ENCODE data around the gene KCTD16. TPM values are rescaled to one million over a fixed set of nuclear protein-coding genes. Genes with fewer than 3 reads are reported as not detected.

KCTD16 gene
- total RNA-seq, 1 donor from 2014 or later: 5.6 TPM

GRCh38 chr5:144308906-144309670, 138.4 kb downstream of the KCTD16 start:
- no peaks in the 10 kb centered on the region for H3K4me1 ChIP-seq (ENCODE audit: insufficient read depth, low read length)
- TF ChIP-seq CTCF (IDR thresholded peaks at IDR 0.05; ENCODE audit: insufficient read depth, low read depth, low read length): no peak
- Mint-ChIP-seq H3K4me3 (ENCODE audit: unreplicated experiment) (no peak overlapping the region), H3K27me3 (ENCODE audit: low read depth, unreplicated experiment) (no peaks in the 10 kb centered on the region), H3K4me1 (ENCODE audit: low read depth, unreplicated experiment) (peaks cover 8% of the 10 kb centered on the region), H3K27ac (ENCODE audit: unreplicated experiment) (peak overlapping the region; percentile 64), H3K9me3 (ENCODE audit: unreplicated experiment) (peaks cover 4% of the 10 kb centered on the region), H3K36me3 (ENCODE audit: low read depth, unreplicated experiment) (peaks cover 2% of the 10 kb centered on the region)
- no peaks in the 10 kb centered on the region for H4K20me1 ChIP-seq (ENCODE audit: insufficient read depth, low read length)
- no peak for FAIRE-seq
- H3K27ac ChIP-seq (ENCODE audit: low read depth, low read length): no peak overlapping the region
- no peaks in the 10 kb centered on the region for H3K36me3 ChIP-seq (ENCODE audit: insufficient read depth, low read length)
- H3K4me3 ChIP-seq (ENCODE audit: insufficient read depth, low read depth, low read length): no peak overlapping the region
- DNase-seq (ENCODE audit: low read depth): no peak
- H3K4me2 ChIP-seq (ENCODE audit: low read length): no peak overlapping the region
- no peaks in the 10 kb centered on the region for H3K79me2 ChIP-seq (ENCODE audit: insufficient read depth, low read length)
- H3K9ac ChIP-seq (ENCODE audit: low read length): no peak overlapping the region
- H3K27me3 ChIP-seq (ENCODE audit: insufficient read depth, low read length): no peaks in the 10 kb centered on the region
- no peaks in the 10 kb centered on the region for H3K9me3 ChIP-seq (ENCODE audit: insufficient read depth, low read depth, low read length)
- H2AFZ ChIP-seq (ENCODE audit: low read depth, low read length): no peak overlapping the region

GRCh38 chr5:144310621-144311020, 139.9 kb downstream of the KCTD16 start:
- FAIRE-seq (no peak), DNase-seq (ENCODE audit: low read depth) (no peak)
- no peak overlapping the region for H3K27ac ChIP-seq (ENCODE audit: low read depth, low read length)
- no peak overlapping the region for H3K4me3 ChIP-seq (ENCODE audit: insufficient read depth, low read depth, low read length)
- H3K4me2 ChIP-seq (ENCODE audit: low read length): no peak overlapping the region
- H3K27ac Mint-ChIP-seq (ENCODE audit: unreplicated experiment): no peak overlapping the region
- no peaks in the 10 kb centered on the region for H3K79me2 ChIP-seq (ENCODE audit: insufficient read depth, low read length)
- no peak overlapping the region for H2AFZ ChIP-seq (ENCODE audit: low read depth, low read length)
- H3K9ac ChIP-seq (ENCODE audit: low read length): no peak overlapping the region
- TF ChIP-seq CTCF (IDR thresholded peaks at IDR 0.05; ENCODE audit: insufficient read depth, low read depth, low read length): no peak
- TF ChIP-seq EZH2 (IDR thresholded peaks at IDR 0.05; ENCODE audit: insufficient read depth, low read length): no peak
- H3K36me3 ChIP-seq (ENCODE audit: insufficient read depth, low read length): no peaks in the 10 kb centered on the region
- H3K27me3 ChIP-seq (ENCODE audit: insufficient read depth, low read length): no peaks in the 10 kb centered on the region
- no peaks in the 10 kb centered on the region for H3K9me3 ChIP-seq (ENCODE audit: insufficient read depth, low read depth, low read length)
- H3K27me3 Mint-ChIP-seq (ENCODE audit: low read depth, unreplicated experiment): no peaks in the 10 kb centered on the region
- H3K4me1 ChIP-seq (ENCODE audit: insufficient read depth, low read length): no peaks in the 10 kb centered on the region
- H4K20me1 ChIP-seq (ENCODE audit: insufficient read depth, low read length): no peaks in the 10 kb centered on the region
- H3K9me3 Mint-ChIP-seq (ENCODE audit: unreplicated experiment): peaks cover 4% of the 10 kb centered on the region
- H3K4me3 Mint-ChIP-seq (ENCODE audit: unreplicated experiment): no peak overlapping the region
- H3K36me3 Mint-ChIP-seq (ENCODE audit: low read depth, unreplicated experiment): peaks cover 2% of the 10 kb centered on the region
- peaks cover 8% of the 10 kb centered on the region for H3K4me1 Mint-ChIP-seq (ENCODE audit: low read depth, unreplicated experiment)

- no peaks in the 10 kb centered on the region for H3K79me2 ChIP-seq (ENCODE audit: insufficient read depth, low read length)
- FAIRE-seq (no peak), DNase-seq (ENCODE audit: low read depth) (no peak)
- no peak overlapping the region for H3K4me3 ChIP-seq (ENCODE audit: insufficient read depth, low read depth, low read length)
- Mint-ChIP-seq H3K4me3 (ENCODE audit: unreplicated experiment) (no peak overlapping the region), H3K4me1 (ENCODE audit: low read depth, unreplicated experiment) (peaks cover 8% of the 10 kb centered on the region), H3K27me3 (ENCODE audit: low read depth, unreplicated experiment) (no peaks in the 10 kb centered on the region), H3K27ac (ENCODE audit: unreplicated experiment) (no peak overlapping the region), H3K36me3 (ENCODE audit: low read depth, unreplicated experiment) (no peaks in the 10 kb centered on the region), H3K9me3 (ENCODE audit: unreplicated experiment) (peaks cover 3% of the 10 kb centered on the region)
- no peaks in the 10 kb centered on the region for H4K20me1 ChIP-seq (ENCODE audit: insufficient read depth, low read length)
- no peak overlapping the region for H3K27ac ChIP-seq (ENCODE audit: low read depth, low read length)
- no peaks in the 10 kb centered on the region for H3K9me3 ChIP-seq (ENCODE audit: insufficient read depth, low read depth, low read length)
- H3K9ac ChIP-seq (ENCODE audit: low read length): no peak overlapping the region
- H3K36me3 ChIP-seq (ENCODE audit: insufficient read depth, low read length): no peaks in the 10 kb centered on the region
- H2AFZ ChIP-seq (ENCODE audit: low read depth, low read length): no peak overlapping the region
- no peak overlapping the region for H3K4me2 ChIP-seq (ENCODE audit: low read length)
- H3K27me3 ChIP-seq (ENCODE audit: insufficient read depth, low read length): no peaks in the 10 kb centered on the region
- TF ChIP-seq CTCF (IDR thresholded peaks at IDR 0.05; ENCODE audit: insufficient read depth, low read depth, low read length) (no peak), EZH2 (IDR thresholded peaks at IDR 0.05; ENCODE audit: insufficient read depth, low read length) (no peak)
- H3K4me1 ChIP-seq (ENCODE audit: insufficient read depth, low read length): no peaks in the 10 kb centered on the region
Measured at GRCh38 chr5:144313147-144313726, 142.6 kb downstream of the KCTD16 start.
